Pulmonary artery endothelial cell (primary cell): ENCODE data around the gene RPS21. TPM values are rescaled to one million over a fixed set of nuclear protein-coding genes. Genes with fewer than 3 reads are reported as not detected.

ENCODE experiments used
- DNase-seq: peaks from one replicate; pipeline ENCODE4 v3.0.0-alpha.2; 2011; ENCODE audit warnings: low read depth, low spot score
- total RNA-seq: library from RNA; depleted of rRNA; stranded (reverse); fragments of >200 nt; gene quantifications from 2 replicates; pipeline ENCODE4 v1.2.3, GENCODE V29; 2014

Gene RPS21
- total RNA-seq, 1 donor from 2014 or later, result 921 TPM

- no peak for DNase-seq
Observed at GRCh38 chr20:62395311-62396242, 8.7 kb downstream of the RPS21 start.

- DNase-seq, result no peak
Observed at GRCh38 chr20:62396367-62397239, 9.7 kb downstream of the RPS21 start.

DNA sequence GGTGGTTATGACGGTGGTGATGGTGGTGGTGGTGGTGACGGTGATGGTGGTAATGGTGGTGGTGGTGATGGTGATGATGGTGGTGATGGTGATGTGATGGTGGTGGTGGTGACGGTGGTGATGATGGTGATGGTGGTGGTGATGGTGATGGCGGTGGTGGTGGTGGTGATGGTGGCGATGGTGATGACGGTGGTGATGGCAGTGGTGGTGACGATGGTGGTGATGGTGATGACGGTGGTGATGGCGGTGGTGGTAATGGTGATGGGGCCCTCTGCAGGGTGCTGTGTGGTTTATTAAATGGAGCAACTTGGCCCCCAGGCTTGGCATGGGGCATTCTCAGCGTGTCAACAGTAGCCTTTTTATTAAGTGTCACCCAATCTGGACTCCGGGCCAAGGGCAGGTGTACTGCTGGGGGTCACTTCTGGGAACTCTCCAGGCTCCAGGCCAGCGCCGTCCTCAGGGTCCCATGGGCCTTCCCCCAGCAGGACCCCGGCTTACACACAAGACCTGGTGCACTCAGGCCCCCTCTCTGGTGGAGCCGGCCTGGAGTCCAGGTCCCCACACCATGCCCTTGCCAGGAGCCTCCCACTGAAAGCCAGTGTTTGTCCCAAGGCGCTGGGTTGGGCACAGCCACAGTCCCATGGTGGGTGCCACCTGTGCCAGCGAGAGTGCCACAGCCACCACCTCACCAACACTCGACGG is 11.4 kb downstream of the RPS21 start:
- DNase-seq, result no peak

GRCh38 chr20:62400021-62400420 is 13.1 kb downstream of the RPS21 start:
- DNase-seq, result no peak

DNA sequence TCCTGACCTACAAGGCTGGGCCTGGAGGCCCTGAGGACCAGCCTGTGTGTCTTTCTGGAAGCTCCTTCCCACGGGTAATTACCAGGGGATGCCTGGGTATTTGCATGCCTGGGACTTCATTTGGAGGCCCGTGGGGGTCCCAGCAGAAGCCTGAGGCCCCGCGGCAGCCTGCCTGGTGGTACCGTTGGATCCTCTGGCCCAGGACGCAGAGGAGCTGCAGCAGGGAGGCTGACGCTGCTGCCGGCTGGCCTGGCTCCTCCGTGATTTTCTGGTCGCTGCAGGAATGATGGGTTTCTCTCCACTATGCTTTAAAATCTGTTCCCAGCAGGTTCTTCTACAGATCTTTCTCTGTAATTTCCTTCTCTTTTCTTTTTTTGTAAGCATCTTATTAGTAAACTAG is 13.6 kb downstream of the RPS21 start:
- DNase-seq, result no peak

DNA sequence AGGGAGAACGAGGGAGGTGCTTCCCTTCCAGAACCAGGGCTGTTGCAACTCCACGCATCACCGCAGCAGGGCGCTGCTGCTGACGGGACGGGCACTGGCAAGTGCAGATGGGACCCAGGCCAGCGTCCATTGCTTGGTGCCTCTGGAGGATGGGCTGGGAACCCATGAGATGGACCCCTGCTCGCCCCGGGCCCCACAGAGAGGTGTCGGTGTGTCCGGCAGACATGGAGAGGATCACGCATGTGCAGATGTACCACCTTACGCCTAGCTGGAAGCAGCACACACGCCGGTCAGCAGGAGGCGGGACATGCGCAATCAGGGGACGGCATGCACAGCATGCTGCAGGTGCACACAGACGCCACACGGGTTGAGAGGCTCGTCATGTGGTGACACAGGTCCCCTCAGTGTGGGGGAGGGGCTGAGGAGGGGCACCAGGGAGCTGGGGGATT is 14.5 kb downstream of the RPS21 start:
- no peak for DNase-seq

DNA sequence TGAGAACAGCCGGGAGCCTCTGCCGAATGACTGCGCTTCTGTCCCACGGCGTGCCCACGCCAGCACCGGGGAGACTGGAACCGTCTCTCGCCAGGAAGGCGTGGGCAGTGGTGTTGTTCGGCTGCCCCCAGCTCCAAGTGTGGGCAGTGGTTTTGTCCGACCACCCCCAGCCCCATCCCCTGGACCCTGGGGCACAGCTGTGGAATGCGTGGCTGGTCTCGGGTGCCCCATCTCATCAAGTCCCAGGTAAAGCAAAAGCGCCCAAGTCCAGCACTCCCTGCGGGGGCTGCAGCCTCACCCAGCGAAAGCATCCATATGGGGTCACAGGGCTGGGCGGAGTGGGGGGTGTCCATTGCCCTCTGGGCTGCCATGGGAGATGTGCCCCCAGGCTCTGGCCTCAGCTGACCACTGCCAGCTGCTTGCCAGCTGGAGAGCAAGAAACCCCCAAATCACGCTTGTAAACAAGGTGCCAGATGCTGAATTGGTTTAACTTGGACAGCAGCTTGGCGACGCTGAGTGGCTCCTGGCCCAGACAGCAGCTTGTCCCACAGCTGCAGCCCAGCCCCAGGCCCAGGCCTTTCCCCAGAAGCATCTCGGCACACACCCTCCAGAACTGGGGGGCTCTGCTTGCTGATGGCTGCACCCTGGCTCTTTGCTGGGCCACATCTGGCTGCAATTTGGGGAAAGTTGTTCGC is 15.7 kb downstream of the RPS21 start:
- DNase-seq, result no peak

DNA sequence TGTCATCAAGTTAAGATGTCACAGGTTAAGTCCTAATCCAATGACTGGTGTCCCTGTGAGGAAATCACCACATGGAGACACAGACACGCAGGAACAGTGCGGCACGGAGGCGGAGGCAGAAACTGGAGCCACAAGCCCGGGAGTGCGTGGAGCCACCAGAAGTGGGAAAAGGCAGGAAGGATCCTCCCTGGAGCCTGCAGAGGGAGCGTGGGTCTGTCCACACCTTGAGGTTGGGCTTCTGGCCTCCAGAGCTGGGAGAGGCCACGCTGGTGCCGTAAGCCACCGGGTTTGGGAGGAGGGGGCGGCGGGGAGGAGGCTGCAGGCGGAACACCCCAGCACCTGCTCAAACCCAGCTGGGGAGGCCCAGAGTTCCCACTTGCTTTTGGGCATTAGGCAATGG is 16.4 kb downstream of the RPS21 start:
- no peak for DNase-seq

DNA sequence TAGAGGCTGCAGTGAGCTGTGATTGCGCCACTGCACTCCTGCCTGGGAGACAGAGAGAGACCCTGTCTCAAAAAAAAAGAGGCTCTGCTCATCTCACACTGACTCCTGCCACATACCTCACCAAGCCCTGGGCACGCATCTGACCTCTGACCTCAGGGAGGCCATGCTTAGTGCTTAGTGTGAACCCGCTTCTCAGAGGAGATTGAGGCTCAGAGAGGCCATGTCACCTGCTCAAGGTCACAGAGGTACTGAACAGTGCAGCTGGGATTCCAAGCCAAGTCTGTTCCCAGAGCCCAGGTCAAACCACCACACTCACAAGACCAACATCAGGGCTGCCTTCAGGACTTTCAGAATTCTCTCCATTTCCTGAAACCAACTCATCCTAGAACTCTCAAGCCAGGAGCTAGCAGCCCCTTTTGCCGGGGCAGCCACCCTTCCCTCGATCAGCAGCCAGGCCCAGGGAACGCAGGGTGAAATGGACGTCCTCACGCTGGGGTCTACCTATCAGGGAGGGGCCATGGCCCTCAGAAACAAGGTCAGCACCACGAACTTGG is 17.3 kb downstream of the RPS21 start:
- DNase-seq, result no peak

DNA sequence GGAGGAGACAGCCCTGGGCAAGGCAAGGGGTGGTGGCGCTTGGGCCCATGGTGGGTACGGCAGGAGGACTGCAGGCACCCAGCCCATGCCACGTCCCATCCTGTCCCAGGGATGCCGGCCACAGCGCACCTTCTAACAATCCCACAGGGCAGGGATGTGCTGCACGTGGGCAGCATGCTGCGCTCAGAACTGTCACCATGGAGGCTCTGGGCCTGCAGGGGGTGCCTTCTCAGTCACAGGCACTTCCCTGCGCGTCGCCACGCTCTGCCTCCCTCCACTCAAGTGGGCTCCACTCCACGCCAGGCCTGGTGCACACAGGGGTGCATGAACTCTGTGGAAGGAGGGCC is 17.8 kb downstream of the RPS21 start:
- no peak for DNase-seq

DNA sequence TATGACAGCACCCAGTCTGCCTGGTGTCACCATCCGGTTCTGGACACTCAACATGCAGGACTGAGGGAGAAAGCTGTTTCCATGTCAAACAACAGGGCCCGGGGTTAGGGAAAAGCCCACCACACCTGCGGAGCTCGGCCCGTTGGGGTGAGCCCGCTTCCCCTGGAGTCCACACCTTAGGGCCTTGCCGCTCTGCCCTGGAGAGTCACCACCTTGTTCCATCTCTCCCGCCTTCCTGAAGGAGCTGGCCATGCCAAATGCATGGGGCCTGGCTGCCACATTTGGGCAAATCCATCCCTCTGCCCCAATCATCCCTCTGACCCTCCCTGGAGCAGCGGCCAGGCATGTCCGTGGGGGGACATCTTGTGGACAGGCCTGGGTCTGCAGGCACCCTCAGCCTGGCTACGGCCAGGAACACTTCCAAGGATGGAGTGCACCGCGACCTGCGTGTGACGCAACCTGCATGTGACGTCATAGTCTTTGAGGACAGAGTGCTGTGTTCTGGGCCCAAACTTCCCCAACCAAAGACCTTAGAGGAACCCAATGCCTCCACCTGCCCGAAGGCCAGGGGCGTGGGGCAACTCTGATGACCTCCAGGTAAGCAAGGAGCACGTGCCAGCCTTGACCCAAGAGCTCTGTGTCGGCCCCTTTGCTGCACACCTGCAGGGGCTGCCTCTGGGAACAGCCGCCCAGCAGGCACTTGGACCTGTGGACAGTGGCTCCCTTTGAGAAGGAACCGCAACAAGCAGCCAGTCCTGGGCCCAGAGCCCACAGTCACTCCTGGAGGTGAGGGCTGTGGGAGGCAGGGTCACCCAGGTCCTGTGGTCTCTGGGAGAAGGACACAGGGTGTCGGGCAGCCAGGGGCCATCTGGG is 18.4 kb downstream of the RPS21 start:
- no peak for DNase-seq

- no peak for DNase-seq
Observed at GRCh38 chr20:62405981-62406513, 19.1 kb downstream of the RPS21 start.

GRCh38 chr20:62406635-62407176 is 19.8 kb downstream of the RPS21 start:
- no peak for DNase-seq

- peak; percentile 73 for DNase-seq
Observed at GRCh38 chr20:62407221-62407992, 20.5 kb downstream of the RPS21 start, which contains the start of gene CABLES2. CABLES2 (minus strand) TSS chr20:62407285; CDS start chr20:62407276, 9 bp downstream.

DNA sequence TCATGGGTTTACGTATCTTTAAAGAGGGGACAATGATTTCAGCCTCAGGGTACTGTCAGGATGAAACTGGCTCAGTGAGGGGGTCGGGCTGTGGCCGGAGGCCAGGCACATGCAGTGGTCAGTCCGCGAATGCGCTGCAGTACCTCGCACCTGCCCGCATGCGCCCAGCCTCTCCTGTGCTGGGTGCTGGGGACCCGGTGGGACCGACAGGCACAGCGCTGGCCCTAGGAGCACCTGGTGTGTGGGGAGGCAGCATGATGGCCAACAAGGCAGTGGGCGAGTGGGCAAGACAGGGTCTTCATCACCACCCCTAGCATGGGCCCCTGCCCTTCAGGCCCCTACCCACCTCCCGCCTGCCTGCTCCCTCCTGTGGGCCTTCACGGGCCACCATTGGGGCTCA is 21.2 kb downstream of the RPS21 start:
- DNase-seq, result no peak

GRCh38 chr20:62408640-62409039 is 21.7 kb downstream of the RPS21 start:
- DNase-seq, result no peak

GRCh38 chr20:62409086-62409853 is 22.4 kb downstream of the RPS21 start:
- no peak for DNase-seq
